Stimulated activated CD4-positive, alpha-beta T cell treated with anti-CD3 and anti-CD28 coated beads, Interleukin-12 subunit alpha, Interleukin-12 subunit beta, amount 100 ng/mL, for 4 hours (primary cell): ENCODE results near the gene GRIN1.
"Not testable (repeated sequence)": the region's sequence is repeated elsewhere in the genome, so short reads cannot be mapped to it uniquely, and the experiment has no call there.

Experiments used
- DNase-seq: peaks from one replicate; pipeline ENCODE4 v3.0.0-alpha.2; 2020

GRIN1 gene

GRCh38 chr9:137129456-137130175 lies 9.3 kb upstream of the GRIN1 start:
- peak; percentile 86 for DNase-seq

- DNase-seq, result no peak
Measured at GRCh38 chr9:137130176-137130755, 8.7 kb upstream of the GRIN1 start.

- no peak for DNase-seq
Measured at GRCh38 chr9:137134191-137134590, 4.8 kb upstream of the GRIN1 start.

GRCh38 chr9:137135154-137135553 lies 3.8 kb upstream of the GRIN1 start:
- not testable (repeated sequence) for DNase-seq

- no peak for DNase-seq
Measured at GRCh38 chr9:137136261-137136880, 2.6 kb upstream of the GRIN1 start.

- no peak for DNase-seq
Measured at GRCh38 chr9:137136881-137137607, 1.9 kb upstream of the GRIN1 start.

GRCh38 chr9:137138058-137138721 lies 764 bp upstream of the GRIN1 start:
- no peak for DNase-seq

- DNase-seq, result no peak
Measured at GRCh38 chr9:137139468-137140150, 655 bp downstream of the GRIN1 start.

GRCh38 chr9:137140151-137141012 lies 1.4 kb downstream of the GRIN1 start:
- no peak for DNase-seq

GRCh38 chr9:137141050-137141810 lies 2.3 kb downstream of the GRIN1 start:
- no peak for DNase-seq

- no peak for DNase-seq
Measured at GRCh38 chr9:137141976-137142936, 3.3 kb downstream of the GRIN1 start.

GRCh38 chr9:137143459-137143858 lies 4.5 kb downstream of the GRIN1 start:
- DNase-seq, result no peak

GRCh38 chr9:137145731-137146526 lies 7.0 kb downstream of the GRIN1 start:
- DNase-seq, result no peak

GRCh38 chr9:137146527-137146918 lies 7.6 kb downstream of the GRIN1 start:
- DNase-seq, result no peak

GRCh38 chr9:137147091-137147792 lies 8.3 kb downstream of the GRIN1 start:
- no peak for DNase-seq

GRCh38 chr9:137147793-137148160 lies 8.8 kb downstream of the GRIN1 start:
- DNase-seq, result no peak

GRCh38 chr9:137148242-137148641 lies 9.3 kb downstream of the GRIN1 start:
- no peak for DNase-seq

- no peak for DNase-seq
Measured at GRCh38 chr9:137148661-137149060, 9.7 kb downstream of the GRIN1 start.
